Activated naive CD4-positive, alpha-beta T cell treated with anti-CD3 and anti-CD28 coated beads for 36 hours (primary cell): ENCODE data around the gene SLX4. TPM values are rescaled to one million over a fixed set of nuclear protein-coding genes. Genes with fewer than 3 reads are reported as not detected.
A peak's percentile ranks its signal among the peaks of the same experiment; 100 is the strongest.

Experiments
- CTCF ChIA-PET: fragments of 350-600 bp; sonication (Branson Sonifier 250); formaldehyde crosslinking; loops from one replicate; lab custom pipeline; 2021; ENCODE audit warnings: antibody characterized with exemption; lab: Charles Lee
- DNase-seq: peaks from one replicate; pipeline ENCODE4 v3.0.0-alpha.2; 2020
- H3K27ac Mint-ChIP-seq: one replicate; pipeline ENCODE4 v1.8.0; 2021; ENCODE audit warnings: mild to moderate bottlenecking, mixed read lengths
- H3K27me3 Mint-ChIP-seq: one replicate; pipeline ENCODE4 v1.8.0; 2021; ENCODE audit warnings: low read depth, mixed read lengths
- H3K36me3 Mint-ChIP-seq: one replicate; pipeline ENCODE4 v1.8.0; 2021; ENCODE audit warnings: low read depth, mixed read lengths
- H3K4me1 Mint-ChIP-seq: one replicate; pipeline ENCODE4 v1.8.0; 2021; ENCODE audit warnings: low read depth, mixed read lengths
- H3K4me3 Mint-ChIP-seq: one replicate; pipeline ENCODE4 v1.8.0; 2021; ENCODE audit warnings: mild to moderate bottlenecking, moderate library complexity, mixed read lengths
- H3K9me3 Mint-ChIP-seq: one replicate; pipeline ENCODE4 v1.8.0; 2021; ENCODE audit warnings: mixed read lengths
- intact Hi-C: fragments of 100-400 bp; cut with micrococcal nuclease; formaldehyde crosslinking; loops from one replicate; pipeline ENCODE4 v1.15.1; 2023
- total RNA-seq, 2 experiments: library from RNA; stranded (reverse); gene quantifications; one replicate each; pipeline ENCODE4 v1.2.3, GENCODE V29; 2021

Gene SLX4
- total RNA-seq, 2 experiments from 2014 or later = 14.0 to 14.1 TPM

GRCh38 chr16:3650631-3651265 lies 39.3 kb upstream of the SLX4 start:
- H3K9me3 Mint-ChIP-seq = no peaks in the 10 kb centered on the region
- H3K36me3 Mint-ChIP-seq = peaks cover 6% of the 10 kb centered on the region
- H3K27ac Mint-ChIP-seq = peak overlapping the region; percentile 22
- no peak overlapping the region for H3K4me3 Mint-ChIP-seq
- intact Hi-C loops = no loop called here
- H3K27me3 Mint-ChIP-seq = no peaks in the 10 kb centered on the region
- CTCF ChIA-PET = no interaction called here
- no peak for DNase-seq
- no peaks in the 10 kb centered on the region for H3K4me1 Mint-ChIP-seq

- Mint-ChIP-seq H3K27ac (no peak overlapping the region), H3K4me1 (no peaks in the 10 kb centered on the region), H3K9me3 (no peaks in the 10 kb centered on the region), H3K27me3 (no peaks in the 10 kb centered on the region), H3K36me3 (no peaks in the 10 kb centered on the region), H3K4me3 (no peak overlapping the region)
- CTCF ChIA-PET = interaction anchor here (0.6 to 1.6 kb wide), 4 partner anchors 9 to 43 kb away, joined by 3 to 6 read pairs (median 4); no protein-coding TSS in a partner anchor
- DNase-seq = no peak
- intact Hi-C loops = no loop called here
Measured at GRCh38 chr16:3646348-3646920, 35.0 kb upstream of the SLX4 start.

- intact Hi-C loops = no loop called here
- H3K9me3 Mint-ChIP-seq = no peaks in the 10 kb centered on the region
- no peaks in the 10 kb centered on the region for H3K4me1 Mint-ChIP-seq
- no peak for DNase-seq
- no peak overlapping the region for H3K27ac Mint-ChIP-seq
- H3K27me3 Mint-ChIP-seq = no peaks in the 10 kb centered on the region
- no peak overlapping the region for H3K4me3 Mint-ChIP-seq
- CTCF ChIA-PET = interaction anchor here (0.6 to 1.6 kb wide), 3 partner anchors 8 to 16 kb away, joined by 4 to 6 read pairs (median 5); no protein-coding TSS in a partner anchor
- no peaks in the 10 kb centered on the region for H3K36me3 Mint-ChIP-seq
Measured at GRCh38 chr16:3645504-3646347, 34.3 kb upstream of the SLX4 start.

- CTCF ChIA-PET = no interaction called here
- H3K27ac Mint-ChIP-seq = no peak overlapping the region
- intact Hi-C loops = no loop called here
- no peaks in the 10 kb centered on the region for H3K36me3 Mint-ChIP-seq
- no peak overlapping the region for H3K4me3 Mint-ChIP-seq
- H3K4me1 Mint-ChIP-seq = no peaks in the 10 kb centered on the region
- DNase-seq = no peak
- no peaks in the 10 kb centered on the region for H3K27me3 Mint-ChIP-seq
- no peaks in the 10 kb centered on the region for H3K9me3 Mint-ChIP-seq
Measured at GRCh38 chr16:3645108-3645503, 33.7 kb upstream of the SLX4 start.

- intact Hi-C loops = no loop called here
- Mint-ChIP-seq H3K27ac (no peak overlapping the region), H3K4me1 (peaks cover 3% of the 10 kb centered on the region), H3K4me3 (no peak overlapping the region), H3K9me3 (no peaks in the 10 kb centered on the region), H3K27me3 (no peaks in the 10 kb centered on the region), H3K36me3 (no peaks in the 10 kb centered on the region)
- CTCF ChIA-PET = interaction anchor here (0.9 kb wide), 1 partner anchor 12 kb away, joined by 3 read pairs; no protein-coding TSS in a partner anchor
- no peak for DNase-seq
Measured at GRCh38 chr16:3643095-3643730, 31.8 kb upstream of the SLX4 start.

GRCh38 chr16:3642397-3643094 lies 31.1 kb upstream of the SLX4 start:
- no peaks in the 10 kb centered on the region for H3K27me3 Mint-ChIP-seq
- no peak overlapping the region for H3K27ac Mint-ChIP-seq
- CTCF ChIA-PET = no interaction called here
- no peaks in the 10 kb centered on the region for H3K36me3 Mint-ChIP-seq
- no peak overlapping the region for H3K4me3 Mint-ChIP-seq
- H3K9me3 Mint-ChIP-seq = no peaks in the 10 kb centered on the region
- intact Hi-C loops = no loop called here
- peaks cover 9% of the 10 kb centered on the region for H3K4me1 Mint-ChIP-seq
- DNase-seq = no peak

GRCh38 chr16:3641801-3642396 lies 30.5 kb upstream of the SLX4 start:
- intact Hi-C loops = no loop called here
- Mint-ChIP-seq H3K9me3 (no peaks in the 10 kb centered on the region), H3K4me3 (no peak overlapping the region), H3K4me1 (peaks cover 16% of the 10 kb centered on the region), H3K27me3 (no peaks in the 10 kb centered on the region), H3K36me3 (no peaks in the 10 kb centered on the region), H3K27ac (no peak overlapping the region)
- CTCF ChIA-PET = no interaction called here
- no peak for DNase-seq

GRCh38 chr16:3640632-3641501 lies 29.5 kb upstream of the SLX4 start:
- no peaks in the 10 kb centered on the region for H3K9me3 Mint-ChIP-seq
- no peaks in the 10 kb centered on the region for H3K27me3 Mint-ChIP-seq
- no peaks in the 10 kb centered on the region for H3K36me3 Mint-ChIP-seq
- no peak overlapping the region for H3K27ac Mint-ChIP-seq
- intact Hi-C loops = no loop called here
- H3K4me3 Mint-ChIP-seq = no peak overlapping the region
- no peak for DNase-seq
- peaks cover 23% of the 10 kb centered on the region for H3K4me1 Mint-ChIP-seq
- CTCF ChIA-PET = interaction anchor here (1.6 kb wide), 1 partner anchor 11 kb away, joined by 3 read pairs; no protein-coding TSS in a partner anchor

- Mint-ChIP-seq H3K27me3 (no peaks in the 10 kb centered on the region), H3K4me3 (no peak overlapping the region), H3K9me3 (no peaks in the 10 kb centered on the region), H3K27ac (no peak overlapping the region), H3K36me3 (no peaks in the 10 kb centered on the region), H3K4me1 (peaks cover 25% of the 10 kb centered on the region)
- intact Hi-C loops = no loop called here
- CTCF ChIA-PET = interaction anchor here (1.6 kb wide), 1 partner anchor 10 kb away, joined by 3 read pairs; no protein-coding TSS in a partner anchor
- DNase-seq = no peak
Measured at GRCh38 chr16:3640207-3640606, 28.8 kb upstream of the SLX4 start.

GRCh38 chr16:3638916-3639644 lies 27.7 kb upstream of the SLX4 start:
- H3K36me3 Mint-ChIP-seq = no peaks in the 10 kb centered on the region
- no peak overlapping the region for H3K27ac Mint-ChIP-seq
- H3K9me3 Mint-ChIP-seq = no peaks in the 10 kb centered on the region

More at GRCh38 chr16:3638916-3639644, 27.7 kb upstream of the SLX4 start:
- Mint-ChIP-seq H3K4me3 (no peak overlapping the region), H3K4me1 (peaks cover 25% of the 10 kb centered on the region), H3K27me3 (no peaks in the 10 kb centered on the region)
- CTCF ChIA-PET = interaction anchor here (1.6 kb wide), 1 partner anchor 9 kb away, joined by 3 read pairs; no protein-coding TSS in a partner anchor
- no peak for DNase-seq
- intact Hi-C loops = no loop called here
